ENCODE measurements around the gene COL13A1.

DNA sequence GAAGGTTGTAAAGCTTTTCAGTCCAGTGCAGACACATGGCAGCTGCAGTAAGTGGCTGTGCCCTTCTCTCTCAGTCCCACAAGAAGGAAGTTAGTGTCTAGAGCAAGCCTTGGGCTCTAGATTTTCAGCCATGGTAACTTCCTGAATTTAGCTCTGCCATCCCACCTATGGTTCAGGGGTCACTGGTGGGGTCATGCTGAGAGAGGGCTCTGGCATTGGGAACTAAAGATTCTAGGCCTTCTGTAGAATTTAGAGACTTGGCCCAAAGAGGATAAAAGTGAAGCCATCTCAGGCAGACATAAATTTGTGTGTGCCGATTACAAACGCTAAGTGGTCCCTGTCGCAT, 113.5 kb downstream of the COL13A1 start:
- no peak for TF ChIP-seq YY1 (IDR thresholded peaks at IDR 0.05; ENCODE audit: insufficient read depth, insufficient read length)
- no peak for TF ChIP-seq ZNF274 (IDR thresholded peaks at IDR 0.05; ENCODE audit: low read depth, low read length)

All from NT2/D1 (cell line).